Measurements from ENCODE around the gene CISTR. TPM values are rescaled to one million over a fixed set of nuclear protein-coding genes. Genes with fewer than 3 reads are reported as not detected.
"Not testable (repeated sequence)": the region's sequence is repeated elsewhere in the genome, so short reads cannot be mapped to it uniquely, and the experiment has no call there.

The CISTR gene
- total and polyA plus RNA-seq, 2 experiments from 2014 or later: not detected

DNA sequence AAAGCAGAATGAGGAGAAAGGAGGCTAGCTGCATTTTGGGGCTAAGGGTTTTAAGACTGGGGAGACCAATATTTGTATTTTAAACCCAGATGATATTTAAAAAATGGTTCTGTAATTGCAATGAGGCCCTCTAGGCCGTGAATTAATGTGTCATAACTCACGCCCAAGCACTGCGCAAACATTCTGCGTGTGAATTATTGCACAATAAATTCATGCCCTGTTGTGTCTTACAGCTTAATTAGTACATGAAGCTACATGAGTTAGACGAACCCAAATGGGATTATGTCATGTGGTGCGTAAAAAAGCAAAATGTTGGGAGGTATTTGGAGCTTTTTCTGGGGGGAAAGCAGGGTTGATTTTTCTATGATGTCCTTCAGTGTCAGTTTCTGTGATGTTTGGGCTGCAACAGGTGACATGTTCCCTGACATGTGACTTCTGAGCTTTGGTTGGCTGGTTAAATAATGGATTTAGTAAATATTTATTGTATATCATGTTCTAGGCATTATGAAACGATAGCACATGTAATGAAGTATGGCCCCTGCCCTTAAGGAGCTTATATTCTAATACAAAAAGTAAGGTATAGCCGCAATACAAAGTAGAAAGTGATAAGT is 30.4 kb upstream of the CISTR start:
- Histone ChIP-seq H3K4me2 (no peak overlapping the region), H3K9me2 (replicated peaks; ENCODE audit: insufficient read depth) (no peaks in the 10 kb centered on the region), H3K27ac (no peak overlapping the region), H3K4me3 (no peak overlapping the region), H4K20me1 (ENCODE audit: insufficient read depth, poor library complexity, severe bottlenecking) (no peaks in the 10 kb centered on the region), H3K9me3 (ENCODE audit: low read depth) (no peaks in the 10 kb centered on the region), H3K36me3 (replicated peaks; ENCODE audit: insufficient read depth, low read depth) (no peaks in the 10 kb centered on the region), H3K27me3 (peaks cover 59% of the 10 kb centered on the region), H3K4me1 (ENCODE audit: insufficient read depth) (no peaks in the 10 kb centered on the region), H3K79me2 (no peaks in the 10 kb centered on the region), H2AFZ (no peak overlapping the region)
- no peak for DNase-seq (ENCODE audit: low spot score)
- 83% methylated on average over 8 of the region's 8 CpGs for WGBS (ENCODE audit: low lambda C conversion rate, missing lambda C conversion rate)
- no peak for TF ChIP-seq EZH2phosphoT487 (IDR thresholded peaks at IDR 0.05; ENCODE audit: low read depth, severe bottlenecking, unreplicated experiment)
- no peak for TF ChIP-seq EZH2 (IDR thresholded peaks at IDR 0.05; ENCODE audit: borderline replicate concordance)
- TF ChIP-seq, protein P1, sequence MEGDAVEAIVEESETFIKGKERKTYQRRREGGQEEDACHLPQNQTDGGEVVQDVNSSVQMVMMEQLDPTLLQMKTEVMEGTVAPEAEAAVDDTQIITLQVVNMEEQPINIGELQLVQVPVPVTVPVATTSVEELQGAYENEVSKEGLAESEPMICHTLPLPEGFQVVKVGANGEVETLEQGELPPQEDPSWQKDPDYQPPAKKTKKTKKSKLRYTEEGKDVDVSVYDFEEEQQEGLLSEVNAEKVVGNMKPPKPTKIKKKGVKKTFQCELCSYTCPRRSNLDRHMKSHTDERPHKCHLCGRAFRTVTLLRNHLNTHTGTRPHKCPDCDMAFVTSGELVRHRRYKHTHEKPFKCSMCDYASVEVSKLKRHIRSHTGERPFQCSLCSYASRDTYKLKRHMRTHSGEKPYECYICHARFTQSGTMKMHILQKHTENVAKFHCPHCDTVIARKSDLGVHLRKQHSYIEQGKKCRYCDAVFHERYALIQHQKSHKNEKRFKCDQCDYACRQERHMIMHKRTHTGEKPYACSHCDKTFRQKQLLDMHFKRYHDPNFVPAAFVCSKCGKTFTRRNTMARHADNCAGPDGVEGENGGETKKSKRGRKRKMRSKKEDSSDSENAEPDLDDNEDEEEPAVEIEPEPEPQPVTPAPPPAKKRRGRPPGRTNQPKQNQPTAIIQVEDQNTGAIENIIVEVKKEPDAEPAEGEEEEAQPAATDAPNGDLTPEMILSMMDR (IDR thresholded peaks at IDR 0.05; ENCODE audit: poor library complexity): no peak

GRCh38 chr12:53781228-53781801 is 29.5 kb upstream of the CISTR start:
- Histone ChIP-seq H3K4me2 (no peak overlapping the region), H2AFZ (no peak overlapping the region), H3K79me2 (no peaks in the 10 kb centered on the region), H3K9me2 (replicated peaks; ENCODE audit: insufficient read depth) (no peaks in the 10 kb centered on the region), H3K27me3 (peaks cover 60% of the 10 kb centered on the region), H3K9me3 (ENCODE audit: low read depth) (no peaks in the 10 kb centered on the region), H3K4me1 (ENCODE audit: insufficient read depth) (no peaks in the 10 kb centered on the region), H3K4me3 (no peak overlapping the region), H3K36me3 (replicated peaks; ENCODE audit: insufficient read depth, low read depth) (no peaks in the 10 kb centered on the region), H3K27ac (no peak overlapping the region), H4K20me1 (ENCODE audit: insufficient read depth, poor library complexity, severe bottlenecking) (no peaks in the 10 kb centered on the region)
- 62% methylated on average over 5 of the region's 5 CpGs for WGBS (ENCODE audit: low lambda C conversion rate, missing lambda C conversion rate)
- DNase-seq (ENCODE audit: low spot score): no peak
- TF ChIP-seq EZH2phosphoT487 (IDR thresholded peaks at IDR 0.05; ENCODE audit: low read depth, severe bottlenecking, unreplicated experiment) (no peak), EZH2 (IDR thresholded peaks at IDR 0.05; ENCODE audit: borderline replicate concordance) (no peak)
- TF ChIP-seq, protein P1 (IDR thresholded peaks at IDR 0.05; ENCODE audit: poor library complexity): no peak

DNA sequence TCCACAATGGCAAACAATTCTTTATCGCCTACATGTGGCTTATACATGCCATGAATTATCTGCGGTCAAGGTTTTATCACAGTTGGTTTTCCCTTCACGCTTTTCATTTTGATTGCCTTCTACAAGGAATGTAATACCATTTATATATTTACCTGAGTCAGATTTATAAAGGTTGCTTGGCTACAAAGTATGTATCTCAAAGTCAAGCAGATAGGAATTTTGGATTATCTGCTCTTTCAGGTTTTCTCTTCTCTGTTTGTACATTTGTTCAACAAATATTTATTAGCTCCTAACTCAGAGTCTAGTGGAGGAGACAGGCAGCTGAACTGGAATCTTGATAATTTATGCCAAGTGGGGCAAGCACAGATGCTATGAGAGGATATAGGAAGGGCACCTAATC is 28.5 kb upstream of the CISTR start:
- Histone ChIP-seq H2AFZ (no peak overlapping the region), H4K20me1 (ENCODE audit: insufficient read depth, poor library complexity, severe bottlenecking) (no peaks in the 10 kb centered on the region), H3K4me1 (ENCODE audit: insufficient read depth) (no peaks in the 10 kb centered on the region), H3K79me2 (no peaks in the 10 kb centered on the region), H3K9me2 (replicated peaks; ENCODE audit: insufficient read depth) (no peaks in the 10 kb centered on the region), H3K36me3 (replicated peaks; ENCODE audit: insufficient read depth, low read depth) (no peaks in the 10 kb centered on the region), H3K27ac (no peak overlapping the region), H3K9me3 (ENCODE audit: low read depth) (no peaks in the 10 kb centered on the region), H3K27me3 (peaks cover 64% of the 10 kb centered on the region), H3K4me2 (no peak overlapping the region), H3K4me3 (no peak overlapping the region)
- WGBS (ENCODE audit: low lambda C conversion rate, missing lambda C conversion rate): 87% methylated on average over 3 of the region's 3 CpGs
- no peak for DNase-seq (ENCODE audit: low spot score)
- TF ChIP-seq, protein P1 (IDR thresholded peaks at IDR 0.05; ENCODE audit: poor library complexity): no peak
- TF ChIP-seq EZH2phosphoT487 (IDR thresholded peaks at IDR 0.05; ENCODE audit: low read depth, severe bottlenecking, unreplicated experiment) (no peak), EZH2 (IDR thresholded peaks at IDR 0.05; ENCODE audit: borderline replicate concordance) (no peak)

DNA sequence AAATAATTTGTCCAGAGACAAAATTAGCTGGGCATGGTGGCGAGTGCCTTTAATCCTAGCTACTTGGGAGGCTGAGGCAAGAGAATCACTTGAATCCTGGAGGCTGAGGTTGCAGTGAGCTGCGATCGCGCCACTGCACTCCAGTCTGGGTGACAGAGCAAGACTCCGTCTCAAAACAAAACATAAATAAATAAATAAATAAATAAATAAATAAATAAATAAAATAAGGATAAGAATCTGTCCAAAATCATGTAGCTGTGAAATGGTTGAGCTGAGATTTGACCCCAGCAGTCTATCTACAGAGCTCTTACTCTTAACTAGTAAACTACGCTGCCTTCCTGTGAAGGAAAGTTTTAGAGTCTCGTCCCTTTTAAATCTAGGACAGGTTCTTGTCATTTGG is 27.9 kb upstream of the CISTR start:
- not testable (repeated sequence) for H3K4me1 ChIP-seq (ENCODE audit: insufficient read depth); H3K9me2 ChIP-seq (replicated peaks; ENCODE audit: insufficient read depth); H4K20me1 ChIP-seq (ENCODE audit: insufficient read depth, poor library complexity, severe bottlenecking); H3K4me2 ChIP-seq; DNase-seq (ENCODE audit: low spot score); H3K4me3 ChIP-seq; H3K9me3 ChIP-seq (ENCODE audit: low read depth); H3K36me3 ChIP-seq (replicated peaks; ENCODE audit: insufficient read depth, low read depth); H2AFZ ChIP-seq; H3K79me2 ChIP-seq; H3K27ac ChIP-seq
- WGBS (ENCODE audit: low lambda C conversion rate, missing lambda C conversion rate): 93% methylated on average over 7 of the region's 7 CpGs
- H3K27me3 ChIP-seq: peaks cover 61% of the 10 kb centered on the region

All from hepatocyte (in vitro differentiated cells).